NK-92 (cell line): ENCODE results near the gene ZC3H8.
"Not testable (repeated sequence)": the region's sequence is repeated elsewhere in the genome, so short reads cannot be mapped to it uniquely, and the experiment has no call there.

Experiments
- DNase-seq: peaks from one replicate; lab custom pipeline; 2025; ENCODE audit not compliant: unreplicated experiment; lab: John Stamatoyannopoulos, UW

Gene ZC3H8

GRCh38 chr2:112259509-112260294 is 4.9 kb upstream of the ZC3H8 start:
- no peak for DNase-seq

GRCh38 chr2:112257575-112257974 is 2.7 kb upstream of the ZC3H8 start:
- DNase-seq, result no peak

- DNase-seq, result no peak
Measured at GRCh38 chr2:112256654-112257053, 1.8 kb upstream of the ZC3H8 start.

GRCh38 chr2:112255875-112256274 is 1.0 kb upstream of the ZC3H8 start:
- no peak for DNase-seq

GRCh38 chr2:112253261-112253815 is 1.5 kb downstream of the ZC3H8 start:
- no peak for DNase-seq

GRCh38 chr2:112251271-112251670 is 3.6 kb downstream of the ZC3H8 start:
- no peak for DNase-seq

GRCh38 chr2:112244854-112245253 is 10.0 kb downstream of the ZC3H8 start:
- DNase-seq, result no peak

GRCh38 chr2:112243233-112243632 is 11.6 kb downstream of the ZC3H8 start:
- no peak for DNase-seq

- DNase-seq, result no peak
Measured at GRCh38 chr2:112242384-112242783, 12.5 kb downstream of the ZC3H8 start.

- no peak for DNase-seq
Measured at GRCh38 chr2:112239862-112240261, 15.0 kb downstream of the ZC3H8 start.

- no peak for DNase-seq
Measured at GRCh38 chr2:112230371-112230770, 24.5 kb downstream of the ZC3H8 start.

GRCh38 chr2:112229348-112229747 is 25.5 kb downstream of the ZC3H8 start:
- no peak for DNase-seq

GRCh38 chr2:112220831-112221230 is 34.0 kb downstream of the ZC3H8 start:
- DNase-seq, result no peak

GRCh38 chr2:112220186-112220585 is 34.7 kb downstream of the ZC3H8 start:
- DNase-seq, result no peak

- DNase-seq, result no peak
Measured at GRCh38 chr2:112217854-112218253, 37.0 kb downstream of the ZC3H8 start.

GRCh38 chr2:112216167-112216566 is 38.7 kb downstream of the ZC3H8 start:
- DNase-seq, result no peak

- not testable (repeated sequence) for DNase-seq
Measured at GRCh38 chr2:112207905-112208304, 46.9 kb downstream of the ZC3H8 start.

- DNase-seq, result no peak
Measured at GRCh38 chr2:112204411-112204810, 50.4 kb downstream of the ZC3H8 start.

- no peak for DNase-seq
Measured at GRCh38 chr2:112201696-112202430, 53.0 kb downstream of the ZC3H8 start.

GRCh38 chr2:112199188-112199587 is 55.7 kb downstream of the ZC3H8 start:
- no peak for DNase-seq

- DNase-seq, result no peak
Measured at GRCh38 chr2:112198780-112199179, 56.1 kb downstream of the ZC3H8 start.

- no peak for DNase-seq
Measured at GRCh38 chr2:112197868-112198267, 57.0 kb downstream of the ZC3H8 start.
